Neural progenitor cell (in vitro differentiated cells): ENCODE results near the gene DNAJC18. TPM values are rescaled to one million over a fixed set of nuclear protein-coding genes. Genes with fewer than 3 reads are reported as not detected.

Experiments used
- DNase-seq: peaks from one replicate; pipeline ENCODE4 v3.0.0-alpha.2; 2016; ENCODE audit warnings: low spot score
- H2AFZ ChIP-seq: fragments of 200-600 bp; sonication (generic); replicated peaks from 2 replicates; pipeline ENCODE4 v1.6.1; 2016; ENCODE audit warnings: antibody characterized with exemption
- H3F3A ChIP-seq: fragments of 200-600 bp; sonication (generic); 2 replicates; pipeline ENCODE4 v1.6.1; 2016; ENCODE audit warnings: antibody characterized with exemption, low read depth
- H3K27ac ChIP-seq: fragments of 200-600 bp; sonication (generic); 2 replicates; pipeline ENCODE4 v1.5.1; 2016; ENCODE audit warnings: mild to moderate bottlenecking
- H3K27me3 ChIP-seq: fragments of 200-600 bp; sonication (generic); 2 replicates; pipeline ENCODE4 v1.6.1; 2016; ENCODE audit warnings: mild to moderate bottlenecking, moderate library complexity
- H3K36me3 ChIP-seq: fragments of 200-600 bp; sonication (generic); 2 replicates; pipeline ENCODE4 v1.5.1; 2016
- H3K4me1 ChIP-seq: fragments of 200-600 bp; sonication (generic); 2 replicates; pipeline ENCODE4 v1.6.1; 2016; ENCODE audit warnings: mixed run types
- H3K4me2 ChIP-seq: fragments of 200-600 bp; sonication (generic); 2 replicates; pipeline ENCODE4 v1.6.1; 2016
- H3K4me3 ChIP-seq: fragments of 200-600 bp; sonication (generic); 2 replicates; pipeline ENCODE4 v1.5.1; 2016
- H3K79me2 ChIP-seq: fragments of 200-600 bp; sonication (generic); 2 replicates; pipeline ENCODE4 v1.6.1; 2016; ENCODE audit warnings: low read depth
- H3K9ac ChIP-seq: fragments of 200-600 bp; sonication (generic); 2 replicates; pipeline ENCODE4 v1.6.1; 2016
- H3K9me3 ChIP-seq: fragments of 200-600 bp; sonication (generic); 2 replicates; pipeline ENCODE4 v1.5.1; 2016; ENCODE audit warnings: low read depth
- H4K20me1 ChIP-seq: fragments of 200-600 bp; sonication (generic); 2 replicates; pipeline ENCODE4 v1.6.1; 2016; ENCODE audit warnings: low read depth
- H3K27ac Mint-ChIP-seq: 3 replicates; pipeline ENCODE4 v1.8.0; 2021; ENCODE audit warnings: mixed read lengths
- H3K27me3 Mint-ChIP-seq: 2 replicates; pipeline ENCODE4 v1.8.0; 2022; ENCODE audit warnings: low read depth, mild to moderate bottlenecking, inconsistent platforms, moderate library complexity, mixed read lengths; ENCODE audit not compliant: insufficient read depth
- H3K36me3 Mint-ChIP-seq: 3 replicates; pipeline ENCODE4 v1.8.0; 2021; ENCODE audit warnings: mixed read lengths
- H3K4me1 Mint-ChIP-seq: 3 replicates; pipeline ENCODE4 v1.8.0; 2021; ENCODE audit warnings: mixed read lengths
- H3K4me3 Mint-ChIP-seq: 3 replicates; pipeline ENCODE4 v1.8.0; 2021; ENCODE audit warnings: mild to moderate bottlenecking, moderate library complexity, mixed read lengths
- H3K9me3 Mint-ChIP-seq: 3 replicates; pipeline ENCODE4 v1.8.0; 2020; ENCODE audit warnings: mixed read lengths
- CTCF ChIP-seq: fragments of 200-600 bp; sonication (generic); IDR thresholded peaks from 2 replicates; pipeline ENCODE4 v1.5.1; 2017; ENCODE audit warnings: antibody characterized with exemption, mild to moderate bottlenecking
- EZH2 ChIP-seq: fragments of 200-600 bp; sonication (generic); IDR thresholded peaks from 2 replicates; pipeline ENCODE4 v1.6.1; 2017; ENCODE audit warnings: antibody characterized with exemption, mild to moderate bottlenecking, moderate library complexity
- EZH2phosphoT487 ChIP-seq: fragments of 200-600 bp; sonication (generic); IDR thresholded peaks from 2 replicates; pipeline ENCODE4 v1.6.1; 2017; ENCODE audit warnings: antibody characterized with exemption
- total RNA-seq: library from RNA; depleted of rRNA; stranded (reverse); fragments of >200 nt; gene quantifications from 2 replicates; pipeline ENCODE4 v1.2.3, GENCODE V29; 2015; ENCODE audit warnings: low replicate concordance

The DNAJC18 gene
- total RNA-seq, 1 donor from 2014 or later: 21.7 TPM

GRCh38 chr5:139381837-139382761 lies 57.2 kb downstream of the DNAJC18 start:
- Histone ChIP-seq H3K9ac (no peak overlapping the region), H4K20me1 (no peaks in the 10 kb centered on the region), H3F3A (no peaks in the 10 kb centered on the region), H2AFZ (no peak overlapping the region), H3K4me2 (no peak overlapping the region), H3K27ac (no peak overlapping the region), H3K27me3 (no peaks in the 10 kb centered on the region), H3K36me3 (no peaks in the 10 kb centered on the region), H3K9me3 (no peaks in the 10 kb centered on the region), H3K79me2 (no peaks in the 10 kb centered on the region), H3K4me3 (no peak overlapping the region), H3K4me1 (no peaks in the 10 kb centered on the region)
- Mint-ChIP-seq H3K27me3 (peaks cover 4% of the 10 kb centered on the region), H3K9me3 (no peaks in the 10 kb centered on the region), H3K27ac (no peak overlapping the region), H3K4me1 (peaks cover 12% of the 10 kb centered on the region), H3K36me3 (peaks cover 2% of the 10 kb centered on the region), H3K4me3 (no peak overlapping the region)
- DNase-seq: no peak
- no peak for TF ChIP-seq EZH2
- no peak for TF ChIP-seq EZH2phosphoT487
- no peak for TF ChIP-seq CTCF

DNA sequence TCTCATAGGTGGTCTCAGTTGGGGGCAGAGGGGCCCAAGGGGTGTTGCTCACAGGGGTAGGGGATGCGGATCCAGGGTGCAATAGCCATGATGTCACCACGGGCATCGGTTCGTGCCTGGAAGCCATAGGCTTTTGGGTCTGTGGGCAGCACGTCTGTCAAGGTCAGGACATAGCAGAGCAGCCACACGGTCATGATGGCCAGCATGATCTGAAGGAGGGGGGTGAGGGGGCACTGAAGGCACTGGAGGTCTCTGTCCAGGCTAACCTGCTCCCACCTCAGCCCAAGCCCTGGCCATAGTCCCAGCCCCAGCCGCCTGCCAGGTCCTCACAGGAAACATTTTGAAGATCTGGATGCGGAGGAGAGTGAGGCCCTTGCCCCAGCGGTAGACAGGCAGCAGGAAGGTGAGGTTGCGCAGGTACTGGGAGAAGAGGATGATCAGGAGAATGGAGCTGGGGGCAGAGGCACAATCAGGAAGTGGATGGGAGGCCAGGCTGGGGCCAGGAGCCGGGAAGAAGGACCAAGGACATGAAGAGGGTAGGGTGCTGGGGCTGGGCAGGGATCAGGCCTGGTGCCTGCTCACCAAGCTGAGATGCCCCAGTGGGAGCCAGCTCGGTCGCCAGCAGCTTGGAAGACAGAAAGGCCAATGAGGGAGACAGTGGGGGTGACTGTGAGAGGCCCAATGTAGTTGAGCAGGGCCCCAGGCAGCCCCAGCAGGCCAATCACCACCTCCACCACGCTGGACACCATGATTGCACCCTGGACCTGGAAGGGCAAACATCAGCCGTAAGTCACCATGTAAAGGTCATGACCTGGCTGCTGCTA lies 59.5 kb downstream of the DNAJC18 start:
- H3F3A ChIP-seq: no peaks in the 10 kb centered on the region
- no peaks in the 10 kb centered on the region for H3K27me3 ChIP-seq
- peaks cover 2% of the 10 kb centered on the region for H3K36me3 Mint-ChIP-seq
- no peak overlapping the region for H3K9ac ChIP-seq
- no peaks in the 10 kb centered on the region for H3K36me3 ChIP-seq
- no peak overlapping the region for H3K4me3 Mint-ChIP-seq
- H3K4me1 Mint-ChIP-seq: peaks cover 12% of the 10 kb centered on the region
- H3K79me2 ChIP-seq: no peaks in the 10 kb centered on the region
- no peaks in the 10 kb centered on the region for H3K9me3 Mint-ChIP-seq
- no peak overlapping the region for H3K27ac ChIP-seq
- no peaks in the 10 kb centered on the region for H3K9me3 ChIP-seq
- TF ChIP-seq CTCF (no peak), EZH2phosphoT487 (no peak), EZH2 (no peak)
- H3K4me1 ChIP-seq: no peaks in the 10 kb centered on the region
- H3K27ac Mint-ChIP-seq: peak overlapping the region; percentile 86
- peaks cover 4% of the 10 kb centered on the region for H3K27me3 Mint-ChIP-seq
- no peak overlapping the region for H2AFZ ChIP-seq
- H3K4me3 ChIP-seq: no peak overlapping the region
- no peak for DNase-seq
- no peaks in the 10 kb centered on the region for H4K20me1 ChIP-seq
- H3K4me2 ChIP-seq: no peak overlapping the region

GRCh38 chr5:139378941-139379361 lies 60.4 kb downstream of the DNAJC18 start:
- no peak overlapping the region for H3K4me3 ChIP-seq
- H3K27me3 Mint-ChIP-seq: peaks cover 5% of the 10 kb centered on the region
- TF ChIP-seq CTCF: no peak
- no peak for TF ChIP-seq EZH2phosphoT487
- TF ChIP-seq EZH2: no peak

More at GRCh38 chr5:139378941-139379361, 60.4 kb downstream of the DNAJC18 start:
- Mint-ChIP-seq H3K36me3 (peaks cover 3% of the 10 kb centered on the region), H3K27ac (no peak overlapping the region), H3K4me3 (no peak overlapping the region), H3K9me3 (no peaks in the 10 kb centered on the region), H3K4me1 (peaks cover 10% of the 10 kb centered on the region)
- no peak for DNase-seq
- no peaks in the 10 kb centered on the region for H3K9me3 ChIP-seq
- no peak overlapping the region for H2AFZ ChIP-seq
- H3K4me2 ChIP-seq: no peak overlapping the region
- no peaks in the 10 kb centered on the region for H3F3A ChIP-seq
- no peak overlapping the region for H3K27ac ChIP-seq
- no peak overlapping the region for H3K9ac ChIP-seq
- no peaks in the 10 kb centered on the region for H3K27me3 ChIP-seq
- no peaks in the 10 kb centered on the region for H3K36me3 ChIP-seq
- H4K20me1 ChIP-seq: no peaks in the 10 kb centered on the region
- H3K79me2 ChIP-seq: no peaks in the 10 kb centered on the region
- no peaks in the 10 kb centered on the region for H3K4me1 ChIP-seq
